ENCODE data around the gene PDE6D. TPM values are rescaled to one million over a fixed set of nuclear protein-coding genes. Genes with fewer than 3 reads are reported as not detected.

PDE6D gene
- total RNA-seq, 1 donor from 2014 or later: 47.1 TPM

GRCh38 chr2:231711677-231712450, 69.2 kb downstream of the PDE6D start:
- peaks cover 28% of the 10 kb centered on the region for H3K9me3 Mint-ChIP-seq (ENCODE audit: unreplicated experiment)
- no peak for TF ChIP-seq CTCF (IDR thresholded peaks at IDR 0.05; ENCODE audit: partially characterized antibody, unreplicated experiment)
- H3K27me3 Mint-ChIP-seq (ENCODE audit: unreplicated experiment): peaks cover 26% of the 10 kb centered on the region
- peak overlapping the region; percentile 94 for H3K27ac Mint-ChIP-seq (ENCODE audit: unreplicated experiment)
- peak overlapping the region; percentile 99 for H3K4me3 Mint-ChIP-seq (ENCODE audit: unreplicated experiment)
- peaks cover 4% of the 10 kb centered on the region for H3K36me3 Mint-ChIP-seq (ENCODE audit: unreplicated experiment)
- DNase-seq: no peak
- H3K4me1 Mint-ChIP-seq (ENCODE audit: low read depth, unreplicated experiment): peaks cover 21% of the 10 kb centered on the region

GRCh38 chr2:231710799-231711676, 70.0 kb downstream of the PDE6D start:
- peaks cover 4% of the 10 kb centered on the region for H3K36me3 Mint-ChIP-seq (ENCODE audit: unreplicated experiment)
- H3K4me1 Mint-ChIP-seq (ENCODE audit: low read depth, unreplicated experiment): peaks cover 21% of the 10 kb centered on the region
- peak overlapping the region; percentile 99 for H3K4me3 Mint-ChIP-seq (ENCODE audit: unreplicated experiment)
- H3K27me3 Mint-ChIP-seq (ENCODE audit: unreplicated experiment): peaks cover 30% of the 10 kb centered on the region
- H3K27ac Mint-ChIP-seq (ENCODE audit: unreplicated experiment): peak overlapping the region; percentile 94
- H3K9me3 Mint-ChIP-seq (ENCODE audit: unreplicated experiment): peaks cover 29% of the 10 kb centered on the region
- no peak for TF ChIP-seq CTCF (IDR thresholded peaks at IDR 0.05; ENCODE audit: partially characterized antibody, unreplicated experiment)
- DNase-seq: peak; percentile 68

GRCh38 chr2:231709981-231710798, 70.9 kb downstream of the PDE6D start:
- Mint-ChIP-seq H3K36me3 (ENCODE audit: unreplicated experiment) (peaks cover 4% of the 10 kb centered on the region), H3K27me3 (ENCODE audit: unreplicated experiment) (peaks cover 34% of the 10 kb centered on the region), H3K9me3 (ENCODE audit: unreplicated experiment) (peaks cover 34% of the 10 kb centered on the region), H3K4me3 (ENCODE audit: unreplicated experiment) (peak overlapping the region; percentile 90), H3K4me1 (ENCODE audit: low read depth, unreplicated experiment) (peaks cover 17% of the 10 kb centered on the region), H3K27ac (ENCODE audit: unreplicated experiment) (peak overlapping the region; percentile 90)
- TF ChIP-seq CTCF (IDR thresholded peaks at IDR 0.05; ENCODE audit: partially characterized antibody, unreplicated experiment): peak; percentile 84
- DNase-seq: peak; percentile 93

GRCh38 chr2:231709636-231709980, 71.5 kb downstream of the PDE6D start:
- Mint-ChIP-seq H3K27ac (ENCODE audit: unreplicated experiment) (peak overlapping the region; percentile 90), H3K27me3 (ENCODE audit: unreplicated experiment) (peaks cover 34% of the 10 kb centered on the region), H3K4me1 (ENCODE audit: low read depth, unreplicated experiment) (peaks cover 16% of the 10 kb centered on the region), H3K4me3 (ENCODE audit: unreplicated experiment) (peak overlapping the region; percentile 90), H3K9me3 (ENCODE audit: unreplicated experiment) (peaks cover 36% of the 10 kb centered on the region), H3K36me3 (ENCODE audit: unreplicated experiment) (peaks cover 4% of the 10 kb centered on the region)
- no peak for TF ChIP-seq CTCF (IDR thresholded peaks at IDR 0.05; ENCODE audit: partially characterized antibody, unreplicated experiment)
- DNase-seq: peak; percentile 45
